GM19467 (cell line): ENCODE measurements around the gene TTLL9.

Experiments
- ATAC-seq: cut with Tn5 transposase; IDR thresholded peaks from one replicate; pipeline ENCODE4 v1.9.1; 2021; ENCODE audit warnings: mild to moderate bottlenecking, moderate library complexity; ENCODE audit not compliant: unreplicated experiment

Gene TTLL9

GRCh38 chr20:31857861-31858759, 12.3 kb upstream of the TTLL9 start:
- no peak for ATAC-seq

DNA sequence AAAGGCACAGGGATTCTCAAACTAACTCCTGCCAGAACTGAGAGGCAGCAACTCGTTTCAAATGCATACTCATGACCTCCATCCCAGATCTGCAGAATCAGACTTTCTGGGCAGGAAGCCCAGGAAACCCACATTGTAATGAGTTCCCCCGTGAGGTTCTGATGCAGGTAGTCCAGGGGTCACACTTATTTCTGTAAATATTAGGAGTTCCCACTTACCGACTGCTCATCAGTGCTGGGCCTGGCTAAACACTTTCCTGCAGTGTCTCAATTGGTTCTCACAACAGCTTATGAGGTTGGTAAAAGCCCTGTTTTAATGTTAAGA, 11.7 kb upstream of the TTLL9 start:
- ATAC-seq = no peak

DNA sequence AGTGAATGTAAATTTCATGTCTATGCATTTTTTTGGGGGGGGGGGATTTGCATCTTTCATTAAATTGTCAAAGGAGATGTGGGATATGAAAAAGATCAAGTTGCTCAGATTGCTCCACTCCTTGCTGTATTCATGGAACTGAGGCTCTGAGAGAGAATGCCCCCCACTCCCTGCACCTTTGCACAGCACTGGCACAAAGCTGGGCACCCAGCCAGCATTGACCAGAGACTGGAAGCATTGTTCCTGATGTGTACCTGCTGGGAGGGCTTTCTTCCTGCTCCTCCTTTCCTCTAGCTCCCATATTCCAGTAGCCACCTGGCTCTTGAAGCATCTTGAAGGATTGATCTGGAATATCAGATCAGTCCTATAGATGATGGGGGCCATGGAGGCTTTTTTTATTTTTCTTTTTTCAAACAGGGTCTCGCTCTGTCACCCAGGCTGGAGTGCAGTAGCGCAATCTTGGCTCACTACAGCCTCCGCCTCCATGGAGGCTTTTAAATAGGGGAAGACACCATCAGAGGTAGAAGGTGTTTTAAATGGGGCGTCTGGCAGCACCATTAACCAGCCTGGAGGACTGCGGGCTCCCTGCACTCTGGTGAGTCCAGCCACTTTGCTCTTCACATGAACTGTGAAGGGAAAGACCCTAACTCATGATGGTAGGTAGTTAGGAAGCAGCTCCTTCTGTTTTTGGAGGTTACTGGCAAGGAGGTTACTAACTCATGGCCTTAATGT, 11.0 kb upstream of the TTLL9 start:
- ATAC-seq = no peak

- no peak for ATAC-seq
Observed at GRCh38 chr20:31859998-31860380, 10.4 kb upstream of the TTLL9 start.

DNA sequence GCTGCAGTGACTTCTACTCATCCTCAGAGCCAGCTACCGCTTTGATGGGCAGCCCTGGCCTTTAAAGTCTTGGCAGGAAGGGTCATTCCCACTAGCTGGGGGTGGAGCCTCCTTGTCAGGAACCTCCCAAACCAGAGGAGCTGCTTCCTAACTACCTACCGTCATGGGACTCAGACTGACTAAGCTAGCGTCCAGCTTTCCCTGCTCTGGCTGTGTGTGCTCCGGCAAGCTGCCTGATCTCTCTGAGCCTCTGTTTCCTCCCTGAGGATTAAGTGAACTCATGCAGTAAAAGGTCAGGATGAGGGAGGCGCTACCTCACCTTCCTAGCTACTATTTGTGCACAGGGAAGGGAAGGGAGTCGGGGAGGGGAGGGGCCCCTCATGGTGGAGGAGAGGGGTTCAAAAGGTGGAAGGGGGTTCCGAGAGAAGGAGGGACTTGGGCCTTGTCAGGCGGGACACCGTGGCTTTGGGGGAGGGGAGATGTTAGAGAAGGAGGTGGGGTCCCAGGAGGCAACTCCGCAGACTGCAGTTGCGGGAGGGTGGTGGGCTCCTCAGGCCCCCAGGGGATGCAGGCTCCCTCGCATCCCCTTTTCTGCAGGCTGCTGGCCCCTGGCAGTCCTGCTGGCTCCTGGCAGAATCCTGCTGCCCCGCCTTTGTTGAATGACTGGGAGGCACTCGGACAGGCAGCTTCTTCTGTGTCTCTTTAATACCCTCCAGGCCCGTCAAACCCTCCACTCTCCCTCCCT, 9.9 kb upstream of the TTLL9 start:
- ATAC-seq = no peak

GRCh38 chr20:31861135-31861384, 9.4 kb upstream of the TTLL9 start:
- no peak for ATAC-seq

DNA sequence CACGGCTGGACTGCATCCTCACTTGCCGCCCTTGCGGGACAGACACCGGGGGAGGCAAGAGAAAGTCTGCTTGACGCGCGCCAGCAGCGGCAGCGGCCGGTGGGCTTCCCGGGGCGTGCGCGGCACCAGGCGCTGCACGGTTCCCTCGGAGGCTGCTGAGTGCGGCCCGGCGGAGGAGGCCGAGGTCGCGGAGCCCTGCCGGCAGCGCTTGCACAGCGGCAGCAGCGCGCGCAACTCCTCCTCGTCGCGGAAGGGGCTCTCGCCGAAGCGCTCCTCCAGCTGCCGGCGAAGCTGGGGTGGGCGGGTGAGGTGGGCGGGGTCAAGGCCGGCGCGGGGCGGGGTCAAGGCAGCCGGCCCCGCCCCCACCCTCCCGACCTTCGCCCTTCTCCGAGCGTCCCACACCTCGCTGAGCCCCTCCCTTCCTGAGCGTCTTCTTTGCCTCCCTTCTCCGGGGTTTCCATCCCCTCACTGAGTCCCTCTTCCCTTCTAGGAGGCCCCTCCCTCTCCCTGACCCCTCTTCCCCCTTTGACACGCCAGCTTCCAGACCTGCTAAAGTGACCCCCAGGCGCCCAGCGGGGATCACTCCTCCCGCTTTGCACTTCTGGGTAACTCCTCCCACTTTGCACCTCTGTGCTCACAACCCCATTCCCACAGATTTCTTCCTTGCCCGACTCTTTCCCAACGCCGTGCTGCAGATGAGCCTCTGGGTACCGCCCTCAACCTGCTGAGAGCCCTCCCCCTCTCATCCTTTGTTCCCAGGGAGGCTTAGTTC, 8.9 kb upstream of the TTLL9 start:
- ATAC-seq = no peak

DNA sequence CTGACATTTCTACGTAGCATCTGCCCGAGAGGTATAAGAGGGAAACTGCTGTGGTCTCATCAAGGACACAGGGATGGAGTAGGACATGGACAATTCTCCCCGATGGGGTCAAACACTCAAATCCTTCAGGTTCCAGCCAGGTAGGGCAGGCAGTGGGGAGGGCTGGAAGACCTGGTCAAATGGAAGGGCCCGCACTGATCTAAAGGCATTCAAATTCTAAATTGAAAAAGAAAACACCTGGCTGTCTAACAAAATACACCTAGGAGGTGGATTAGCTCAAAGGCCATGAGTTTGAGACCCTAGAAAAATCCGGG, 8.3 kb upstream of the TTLL9 start:
- ATAC-seq = no peak

DNA sequence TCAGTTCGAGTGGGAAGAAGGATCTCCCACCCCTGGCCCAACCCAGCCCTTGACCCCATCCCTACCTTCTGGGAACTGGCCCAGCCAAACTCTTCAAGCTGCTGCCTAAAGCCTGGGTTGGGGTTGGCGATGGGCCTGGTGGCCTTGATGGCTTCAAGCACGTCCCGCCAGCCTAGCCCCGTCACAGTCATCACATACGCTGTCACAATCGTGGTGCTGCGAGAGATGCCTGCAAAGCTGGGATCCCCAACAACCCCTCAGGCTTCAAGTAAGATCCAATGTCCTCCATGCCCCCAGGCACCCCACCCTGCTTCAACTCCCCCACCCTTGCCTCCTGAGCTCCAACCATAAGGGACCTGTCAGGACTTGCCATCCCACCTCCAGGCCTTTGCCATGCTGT, 7.9 kb upstream of the TTLL9 start:
- no peak for ATAC-seq

DNA sequence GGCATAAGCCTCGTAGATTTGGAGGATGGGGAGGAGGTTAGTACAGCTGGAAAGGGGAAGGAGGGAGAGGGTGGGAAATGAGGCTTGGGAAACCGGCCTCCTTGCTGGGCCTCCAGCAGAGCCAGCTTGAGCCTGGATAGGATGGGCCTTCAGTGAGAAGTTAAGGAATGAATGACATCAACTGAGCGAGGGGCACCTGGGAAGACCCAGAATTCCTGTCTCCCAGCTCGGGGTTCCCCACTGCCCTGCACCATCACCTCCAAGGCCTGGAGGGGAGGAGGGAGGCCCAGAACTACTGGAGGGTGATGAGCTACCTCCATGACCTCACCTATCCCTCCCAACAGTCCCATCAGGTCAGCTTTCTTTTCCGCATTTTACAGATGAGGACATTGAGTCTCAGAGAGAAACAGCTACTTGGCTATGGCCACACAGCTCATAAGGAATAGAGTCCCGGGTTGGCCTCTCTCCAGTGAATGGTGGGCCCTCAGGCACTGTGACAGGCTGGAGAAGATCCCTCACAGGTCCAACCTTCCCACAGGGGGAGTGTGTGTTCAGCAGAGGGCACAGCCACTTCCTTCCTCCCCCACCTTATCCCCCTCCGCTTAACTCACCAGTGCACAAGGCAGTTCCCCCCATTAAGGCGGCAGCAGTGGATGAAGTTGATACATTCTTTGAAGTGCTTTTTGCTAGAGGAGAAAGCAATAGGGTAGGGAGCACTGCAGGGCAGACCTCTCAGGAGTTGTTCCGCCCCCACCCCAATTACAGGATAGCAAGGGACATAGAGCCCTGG, 6.9 kb upstream of the TTLL9 start:
- ATAC-seq = no peak

GRCh38 chr20:31864521-31865400, 5.7 kb upstream of the TTLL9 start:
- no peak for ATAC-seq

DNA sequence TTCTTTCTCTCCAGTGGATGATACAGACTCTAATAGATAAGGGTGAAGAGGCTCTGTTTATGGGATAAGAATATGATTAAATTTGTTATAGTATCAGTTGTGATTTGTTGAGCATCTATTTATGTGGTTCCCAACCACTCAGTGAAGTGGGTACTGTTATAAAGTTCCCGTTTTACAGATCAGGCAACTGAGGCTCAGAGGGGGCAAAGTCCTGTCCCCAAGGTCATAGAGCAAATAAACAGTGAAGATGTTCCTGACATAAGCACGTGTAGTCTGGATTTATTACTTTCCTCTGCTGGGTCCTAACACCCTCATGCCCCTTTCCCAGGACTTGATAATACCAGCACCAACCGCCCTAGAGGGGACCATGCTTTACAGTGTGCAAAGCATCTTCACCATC, 4.2 kb upstream of the TTLL9 start:
- ATAC-seq = no peak

DNA sequence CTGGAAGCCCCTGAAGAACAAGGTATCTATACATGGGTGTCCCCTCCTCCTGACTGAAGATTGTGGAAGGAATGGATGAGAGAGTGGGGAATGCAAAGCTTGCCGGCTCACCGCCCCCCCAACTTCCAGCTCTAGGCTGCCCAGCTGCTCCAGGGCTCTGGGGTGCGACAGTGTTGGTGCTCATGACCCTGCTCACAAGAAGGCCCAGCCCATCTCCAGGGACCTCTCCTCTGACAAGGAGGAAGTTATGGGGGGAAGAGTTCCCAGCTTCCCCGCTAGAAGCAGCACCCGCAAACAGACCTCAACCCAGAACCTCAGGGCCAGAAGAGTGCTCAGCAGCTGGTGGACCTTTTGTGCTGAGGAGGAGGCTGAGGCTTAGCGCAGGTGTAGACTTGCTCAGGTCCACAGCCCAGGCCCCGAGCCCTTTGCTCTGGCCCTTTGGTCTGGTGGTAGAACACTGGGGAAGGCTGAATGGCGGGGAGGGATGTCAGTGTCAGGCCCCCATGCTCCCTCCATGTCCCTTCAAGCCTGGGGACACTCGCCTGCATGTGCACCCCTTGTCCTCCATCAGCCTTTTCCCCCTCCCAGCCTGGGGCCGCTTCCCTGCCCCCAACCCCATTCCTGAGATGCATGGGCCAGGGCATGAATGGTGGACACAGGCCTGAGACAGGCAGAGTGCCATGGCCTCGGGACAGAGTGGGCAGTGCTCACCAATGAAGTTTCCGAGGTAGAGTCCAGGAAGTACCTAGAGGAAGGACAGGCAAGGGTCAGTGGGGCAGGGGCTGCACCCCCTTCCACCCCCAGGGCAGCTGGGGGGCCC, 1.4 kb upstream of the TTLL9 start:
- no peak for ATAC-seq

GRCh38 chr20:31869673-31869941, 827 bp upstream of the TTLL9 start:
- ATAC-seq = no peak

DNA sequence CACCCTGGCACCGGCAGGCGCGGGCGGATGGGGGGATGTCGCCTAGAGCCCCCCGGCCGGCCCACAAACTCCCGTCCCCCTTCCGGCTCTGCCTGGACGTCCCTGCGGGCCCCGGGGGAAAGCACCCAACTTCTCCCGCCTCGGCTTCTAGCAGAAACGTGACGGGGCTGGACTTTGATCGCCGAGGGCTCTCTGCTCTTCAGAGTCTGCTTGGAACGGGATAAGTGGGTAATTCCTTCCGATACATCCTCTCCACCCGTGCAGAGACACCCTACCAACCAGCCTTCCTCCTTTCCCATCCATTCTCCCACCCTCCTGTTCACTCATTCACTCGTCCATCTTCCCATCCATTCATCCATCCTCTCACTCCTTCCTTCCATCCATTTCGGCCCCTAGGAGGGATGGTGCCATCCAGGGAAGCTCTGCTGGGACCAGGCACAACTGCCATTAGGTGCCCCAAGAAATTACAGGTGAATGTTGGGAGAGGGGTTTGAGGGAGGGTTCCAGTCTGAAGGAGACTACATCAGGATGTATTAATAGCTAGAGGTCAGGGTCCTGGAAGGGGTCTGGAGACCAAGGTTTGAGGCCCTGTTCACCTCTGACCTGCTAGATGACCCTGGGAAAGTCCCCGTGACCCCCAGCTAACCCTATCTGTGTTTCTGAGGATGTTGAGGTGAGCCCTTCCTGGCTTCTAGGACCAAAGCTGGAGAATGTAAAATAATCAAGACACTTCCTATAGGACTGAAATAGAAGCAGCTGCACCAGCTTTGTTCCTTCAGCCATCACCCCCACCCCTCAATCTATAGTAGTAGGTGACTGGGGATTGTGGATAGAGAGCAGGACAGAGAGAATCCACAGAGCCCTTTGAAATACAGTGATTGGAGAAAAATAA, 538 bp downstream of the TTLL9 start:
- ATAC-seq = no peak

DNA sequence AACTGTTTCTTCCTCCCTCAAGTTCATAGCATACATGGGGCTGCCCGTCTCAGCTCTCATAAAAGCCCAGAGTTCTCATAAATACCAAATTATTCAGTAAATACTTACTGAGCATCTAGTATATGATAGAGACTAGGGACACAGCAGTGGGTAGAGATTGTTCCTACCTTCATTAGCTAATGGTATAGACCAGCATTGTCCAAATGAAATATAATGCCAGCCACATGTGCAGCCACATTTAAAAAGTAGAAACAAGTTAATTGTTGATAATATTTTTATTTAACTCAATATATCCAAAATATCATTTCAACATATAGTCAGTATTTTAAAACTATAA, 1.2 kb downstream of the TTLL9 start:
- ATAC-seq = no peak

DNA sequence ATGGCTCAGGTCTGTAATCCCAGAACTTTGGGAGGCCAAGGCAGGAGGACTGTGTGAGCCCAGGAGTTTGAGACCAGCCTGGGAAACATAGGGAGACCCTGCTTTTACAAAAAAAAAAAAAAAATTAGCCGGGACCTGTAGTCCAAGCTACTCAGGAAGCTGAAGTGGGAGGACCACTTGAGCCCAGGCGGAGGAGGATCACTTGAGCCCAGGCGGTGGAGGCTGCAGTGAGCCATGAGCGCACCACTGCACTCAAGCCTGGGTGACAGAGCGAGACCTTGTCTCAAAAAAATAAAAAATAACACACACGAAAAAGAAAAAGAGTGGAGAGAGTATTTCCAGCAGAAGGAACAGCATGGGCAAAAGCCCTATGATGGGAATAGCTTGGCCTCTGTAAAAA, 2.0 kb downstream of the TTLL9 start:
- no peak for ATAC-seq

DNA sequence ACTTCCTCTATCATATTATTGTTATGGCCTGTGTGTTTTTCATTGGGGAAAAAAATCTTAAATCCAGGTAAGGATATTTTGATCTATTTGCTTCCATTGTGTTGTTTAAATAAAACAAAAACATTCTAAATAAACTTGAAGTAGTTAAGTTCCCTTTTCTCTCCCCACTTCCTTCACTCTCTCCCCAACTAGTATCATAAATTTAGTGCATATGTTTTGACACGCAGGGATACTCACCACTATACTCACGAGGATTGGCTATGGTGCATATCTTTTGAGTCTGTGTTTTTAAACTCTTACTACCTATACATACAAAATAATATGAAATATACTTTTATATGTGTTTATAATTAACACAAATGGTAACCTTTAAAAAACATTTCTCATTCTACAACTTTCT, 5.2 kb downstream of the TTLL9 start:
- ATAC-seq = no peak
